Caco-2 (cell line): ENCODE measurements around the gene APOM. TPM values are rescaled to one million over a fixed set of nuclear protein-coding genes. Genes with fewer than 3 reads are reported as not detected.

Experiments used
- BruUV-seq: library from RNA; stranded (reverse); fragments of 400-500 nt; replicated peaks from 2 replicates; lab custom pipeline; 2021; lab: Mats Ljungman, UMichigan
- CTCF ChIA-PET: fragments of 300-600 bp; sonication (Branson Sonifier 250); formaldehyde crosslinking; loops from one replicate; lab custom pipeline; 2022; ENCODE audit warnings: antibody characterized with exemption; lab: Charles Lee
- POLR2A ChIA-PET: fragments of 300-600 bp; sonication (Branson Sonifier 250); formaldehyde crosslinking; loops from one replicate; lab custom pipeline; 2022; ENCODE audit warnings: antibody characterized with exemption; lab: Charles Lee
- DNase-seq, 2 experiments: peaks; one replicate each; pipeline versions ENCODE4 v3.0.0 to v3.0.0-alpha.2; 2020 to 2022
- H3K27me3 ChIP-seq: replicated peaks from 2 replicates; pipeline ENCODE4 v1.6.0; 2011; ENCODE audit warnings: low read length; ENCODE audit not compliant: control insufficient read depth, insufficient read depth
- H3K36me3 ChIP-seq: 2 replicates; pipeline ENCODE4 v1.5.1; 2011; ENCODE audit warnings: low read length; ENCODE audit not compliant: control insufficient read depth, insufficient read depth
- H3K4me1 ChIP-seq: fragments of 250-450 bp; sonication (Bioruptor Pico); 2 replicates; pipeline ENCODE4 v1.5.1; 2020; ENCODE audit warnings: mild to moderate bottlenecking
- H3K4me3 ChIP-seq: 2 replicates; pipeline ENCODE4 v1.5.1; 2011; ENCODE audit warnings: low read depth, mild to moderate bottlenecking, control low read depth, low read length
- H3K9me3 ChIP-seq: fragments of 250-450 bp; sonication (Bioruptor Pico); 2 replicates; pipeline ENCODE4 v1.5.1; 2020; ENCODE audit warnings: mild to moderate bottlenecking, moderate library complexity
- H3K27ac Mint-ChIP-seq: one replicate; pipeline ENCODE4 v1.8.0; 2022; ENCODE audit warnings: mixed read lengths; ENCODE audit not compliant: unreplicated experiment
- H3K27me3 Mint-ChIP-seq: one replicate; pipeline ENCODE4 v1.8.0; 2022; ENCODE audit warnings: mixed read lengths; ENCODE audit not compliant: insufficient read depth, unreplicated experiment
- H3K36me3 Mint-ChIP-seq: one replicate; pipeline ENCODE4 v1.8.0; 2022; ENCODE audit warnings: mild to moderate bottlenecking, mixed read lengths; ENCODE audit not compliant: insufficient read depth, unreplicated experiment
- H3K4me1 Mint-ChIP-seq: one replicate; pipeline ENCODE4 v1.8.0; 2022; ENCODE audit warnings: low read depth, mixed read lengths; ENCODE audit not compliant: unreplicated experiment
- H3K4me3 Mint-ChIP-seq: one replicate; pipeline ENCODE4 v1.8.0; 2022; ENCODE audit warnings: mild to moderate bottlenecking, moderate library complexity, mixed read lengths; ENCODE audit not compliant: unreplicated experiment
- H3K9me3 Mint-ChIP-seq: one replicate; pipeline ENCODE4 v1.8.0; 2022; ENCODE audit warnings: mixed read lengths; ENCODE audit not compliant: unreplicated experiment
- CTCF ChIP-seq, 2 experiments: fragments of 200-600 bp in 1 of 2; IDR thresholded peaks; 1 replicate in 1 of 2; 2 replicates in 1 of 2; pipeline versions ENCODE4 v1.5.1 to v1.8.0; 2011 to 2022; ENCODE audit warnings: antibody characterized with exemption in 1 of 2, control low read depth in 1 of 2, inconsistent platforms in 1 of 2, low read depth in 1 of 2, low read length in 1 of 2, mild to moderate bottlenecking in 1 of 2, moderate library complexity in 1 of 2; ENCODE audit not compliant: insufficient read depth in 1 of 2, severe bottlenecking in 1 of 2, unreplicated experiment in 1 of 2
- intact Hi-C: fragments of 100-400 bp; cut with micrococcal nuclease; formaldehyde crosslinking; loops from one replicate; pipeline ENCODE4 v1.10.0; 2022; ENCODE audit not compliant: unreplicated experiment
- total RNA-seq: library from RNA; stranded (reverse); gene quantifications from 2 replicates; pipeline ENCODE4 v1.2.3, GENCODE V29; 2022

APOM gene
- total RNA-seq, 1 experiment from 2014 or later = 15.8 TPM

- Mint-ChIP-seq H3K4me1 (peaks cover 17% of the 10 kb centered on the region), H3K36me3 (peaks cover 20% of the 10 kb centered on the region), H3K9me3 (no peaks in the 10 kb centered on the region), H3K27ac (peak within 1 kb of the TSS; percentile 54), H3K27me3 (no peaks in the 10 kb centered on the region), H3K4me3 (peak within 1 kb of the TSS; percentile 76)
- Histone ChIP-seq H3K36me3 (no peaks in the 10 kb centered on the region), H3K4me1 (peaks cover 25% of the 10 kb centered on the region), H3K4me3 (peak within 1 kb of the TSS; percentile 49), H3K27me3 (no peaks in the 10 kb centered on the region), H3K9me3 (no peaks in the 10 kb centered on the region)
- peak; percentile 85 to 87 for DNase-seq
- intact Hi-C loops = loop anchor here (1.0 to 2.0 kb wide), 5 partner anchors 22 to 183 kb away; partner anchors contain the start of genes ABHD16A and DDAH2
- ChIA-PET CTCF (interaction anchor here (0.6 to 2.3 kb wide), 20 partner anchors 10 to 183 kb away, joined by 3 to 18 read pairs (median 4); partner anchors contain the start of genes ABHD16A, CLIC1, CSNK2B and HSPA1B), POLR2A (interaction anchor here (1.0 kb wide), 2 partner anchors 57 to 135 kb away, joined by 3 read pairs; partner anchors contain the start of gene HSPA1L)
- peak; percentile 66 to 81 for TF ChIP-seq CTCF (IDR thresholded peaks at IDR 0.05; ENCODE audit: insufficient read depth in 1 of 2, low read depth in 1 of 2, low read length in 1 of 2, severe bottlenecking in 1 of 2, unreplicated experiment in 1 of 2)
- BruUV-seq = no TSS peak
Measured at GRCh38 chr6:31680226-31681134, 24.8 kb downstream of the APOM start, which contains the start of gene LY6G5C. TSS of gene LY6G5C (minus strand) at chr6:31681067. CDS start at chr6:31680373, 694 bp downstream.

GRCh38 chr6:31681135-31681671, 25.5 kb downstream of the APOM start:
- Histone ChIP-seq H3K9me3 (no peaks in the 10 kb centered on the region), H3K36me3 (no peaks in the 10 kb centered on the region), H3K4me1 (peaks cover 25% of the 10 kb centered on the region), H3K4me3 (peak overlapping the region; percentile 49), H3K27me3 (no peaks in the 10 kb centered on the region)
- peak; percentile 59 to 69 for DNase-seq
- BruUV-seq = no TSS peak
- peak overlapping the region; percentile 76 for H3K4me3 Mint-ChIP-seq
- ChIA-PET CTCF (interaction anchor here (0.6 to 2.3 kb wide), 17 partner anchors 9 to 183 kb away, joined by 3 to 18 read pairs (median 5); partner anchors contain the start of genes CLIC1, CSNK2B, HSPA1B and LY6G6D), POLR2A (interaction anchor here (1.0 kb wide), 2 partner anchors 56 to 134 kb away, joined by 3 read pairs; partner anchors contain the start of gene HSPA1L)
- peaks cover 17% of the 10 kb centered on the region for H3K4me1 Mint-ChIP-seq
- peaks cover 22% of the 10 kb centered on the region for H3K36me3 Mint-ChIP-seq
- no peaks in the 10 kb centered on the region for H3K27me3 Mint-ChIP-seq
- peak overlapping the region; percentile 54 for H3K27ac Mint-ChIP-seq
- peak in 1 of 2 experiments; percentile 12 for TF ChIP-seq CTCF (IDR thresholded peaks at IDR 0.05; ENCODE audit: insufficient read depth in 1 of 2, low read depth in 1 of 2, low read length in 1 of 2, severe bottlenecking in 1 of 2, unreplicated experiment in 1 of 2)
- H3K9me3 Mint-ChIP-seq = no peaks in the 10 kb centered on the region
- intact Hi-C loops = loop anchor here (2.0 kb wide), 1 partner anchor 22 kb away; the partner anchor contains the start of gene ABHD16A

GRCh38 chr6:31683591-31683990, 27.9 kb downstream of the APOM start:
- Histone ChIP-seq H3K4me1 (peaks cover 26% of the 10 kb centered on the region), H3K9me3 (no peaks in the 10 kb centered on the region), H3K27me3 (no peaks in the 10 kb centered on the region), H3K36me3 (0 out of 2 replicates have a peak, but pooled peaks cover 1% of the 10 kb centered on the region), H3K4me3 (no peak overlapping the region)
- BruUV-seq = no TSS peak
- peak overlapping the region; percentile 76 for H3K4me3 Mint-ChIP-seq
- H3K27me3 Mint-ChIP-seq = no peaks in the 10 kb centered on the region
- no peak for TF ChIP-seq CTCF (IDR thresholded peaks at IDR 0.05; ENCODE audit: insufficient read depth in 1 of 2, low read depth in 1 of 2, low read length in 1 of 2, severe bottlenecking in 1 of 2, unreplicated experiment in 1 of 2)
- H3K4me1 Mint-ChIP-seq = peaks cover 17% of the 10 kb centered on the region
- ChIA-PET POLR2A (no interaction called here), CTCF (interaction anchor here (2.2 kb wide), 1 partner anchor 86 kb away, joined by 6 read pairs; no protein-coding TSS in a partner anchor)
- H3K27ac Mint-ChIP-seq = peak overlapping the region; percentile 94
- H3K36me3 Mint-ChIP-seq = peaks cover 28% of the 10 kb centered on the region
- intact Hi-C loops = no loop called here
- H3K9me3 Mint-ChIP-seq = no peaks in the 10 kb centered on the region
- no peak for DNase-seq
